ELF-1 (cell line): ENCODE measurements around the gene FIBP.
A peak's percentile ranks its signal among the peaks of the same experiment; 100 is the strongest.

ENCODE experiments used
- DNase-seq: peaks from one replicate; pipeline ENCODE4 v3.0.0-alpha.2; 2016; ENCODE audit warnings: low read depth, low spot score

Gene FIBP

GRCh38 chr11:65860278-65861164 lies 27.8 kb downstream of the FIBP start, which contains the start of gene MUS81:
MUS81 (plus strand) TSS chr11:65860433; CDS start chr11:65860754, 321 bp downstream.
- peak; percentile 99 for DNase-seq

DNA sequence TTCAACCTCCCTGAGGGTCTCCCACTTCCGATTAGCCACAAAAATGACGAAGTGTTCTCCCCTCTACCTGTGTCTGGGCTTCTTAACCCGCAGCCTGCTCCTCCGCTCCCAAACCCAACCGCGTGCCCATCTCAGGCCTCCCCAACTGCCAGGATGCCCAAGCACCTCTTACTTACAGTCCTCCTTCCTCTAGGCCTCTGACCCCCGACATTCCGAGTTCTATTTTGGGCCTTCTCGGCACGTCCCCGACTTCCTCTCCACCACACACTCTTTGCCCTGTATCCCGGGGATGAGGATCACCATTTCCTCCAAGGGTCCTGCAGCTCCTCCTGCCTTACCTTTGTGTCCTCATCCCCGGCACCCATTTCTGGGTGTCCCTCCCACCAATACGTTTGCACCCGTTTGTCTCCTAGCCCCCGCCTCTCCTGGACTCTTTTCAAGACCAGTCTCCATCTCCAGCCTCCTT lies 28.4 kb downstream of the FIBP start:
- DNase-seq: no peak

GRCh38 chr11:65859095-65859811 lies 29.0 kb downstream of the FIBP start:
- peak; percentile 99 for DNase-seq

DNA sequence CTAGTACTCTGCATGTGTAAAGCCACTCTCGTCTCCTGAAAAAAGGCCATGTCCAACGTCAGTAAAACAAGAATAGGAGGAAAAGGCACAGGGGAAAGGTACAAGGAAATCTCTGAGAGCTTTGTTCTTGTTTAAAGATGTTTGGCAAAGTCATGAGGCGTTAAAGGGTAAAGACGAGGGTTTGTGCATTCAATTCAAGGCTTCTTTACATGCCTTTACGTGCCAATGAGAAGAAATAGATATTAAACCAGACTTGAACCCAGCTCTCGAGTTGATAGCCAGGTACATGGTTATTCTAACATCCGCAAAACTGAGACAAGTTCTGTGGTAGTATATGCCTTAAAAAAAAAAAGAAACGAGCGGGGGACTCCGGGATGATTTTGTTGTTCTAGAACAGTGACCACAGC lies 29.6 kb downstream of the FIBP start:
- no peak for DNase-seq

- peak; percentile 99 for DNase-seq
These were observed 30.2 kb downstream of the FIBP start, which contains the start of gene CFL1 for GRCh38 chr11:65857853-65858680. CFL1 (minus strand) TSS chr11:65858180; CDS start chr11:65858099, 81 bp downstream.

DNA sequence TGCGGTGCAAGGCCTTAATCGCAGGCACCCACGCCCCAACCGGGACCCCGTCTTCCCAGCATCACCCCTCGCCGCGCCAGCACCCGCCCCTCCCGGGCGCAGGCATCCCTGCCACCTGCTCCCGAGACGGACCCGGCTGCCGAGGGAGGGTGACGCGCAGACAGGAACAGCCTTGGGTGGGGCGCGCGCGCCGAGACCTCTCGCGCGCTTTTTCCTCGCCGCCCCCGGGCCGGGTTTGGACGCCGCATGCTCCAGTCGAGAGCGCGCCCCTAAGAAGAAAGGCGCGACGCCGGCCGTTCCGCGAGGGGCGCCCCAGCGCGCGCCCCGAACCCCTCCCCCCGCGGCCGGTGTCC lies 30.8 kb downstream of the FIBP start:
- DNase-seq: no peak

DNA sequence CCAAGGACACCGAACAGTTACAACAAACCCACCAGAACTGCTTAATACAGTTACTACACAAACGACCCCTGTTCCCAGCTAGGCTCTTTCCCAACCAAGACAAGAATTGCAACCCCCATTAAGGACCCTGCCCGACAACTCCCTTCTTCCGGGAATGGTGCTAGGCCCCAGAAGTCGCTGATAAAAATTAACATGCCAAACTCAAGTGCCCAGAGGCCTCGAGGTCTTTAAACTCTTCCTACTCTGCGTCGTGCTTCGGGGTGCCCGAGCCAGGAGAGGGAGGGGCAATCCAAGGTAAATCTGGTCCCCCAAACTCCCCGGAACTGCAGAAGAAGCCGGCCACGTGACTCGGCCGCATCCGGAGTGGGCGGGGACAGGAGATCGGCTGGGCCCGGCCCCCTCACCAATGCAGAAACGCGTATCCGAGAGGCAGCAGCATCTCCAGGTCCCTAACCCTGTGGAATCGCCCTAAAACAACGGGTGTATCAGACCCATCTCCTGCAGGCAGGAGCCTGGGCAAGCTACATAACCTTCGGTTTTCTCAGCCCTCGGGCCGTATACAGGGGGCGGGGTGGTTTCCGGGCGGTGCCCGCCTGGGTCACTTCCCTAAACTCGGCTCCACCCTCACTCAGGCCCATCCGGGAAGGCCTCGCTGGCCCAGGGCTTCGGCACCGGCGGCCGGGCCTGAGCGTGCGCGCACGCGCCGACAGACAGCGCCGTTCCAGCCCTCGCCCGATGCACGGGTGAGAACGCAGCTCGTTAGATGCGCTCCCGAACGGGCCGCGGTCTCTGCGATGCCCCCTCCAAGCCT lies 31.4 kb downstream of the FIBP start:
- DNase-seq: peak; percentile 81

DNA sequence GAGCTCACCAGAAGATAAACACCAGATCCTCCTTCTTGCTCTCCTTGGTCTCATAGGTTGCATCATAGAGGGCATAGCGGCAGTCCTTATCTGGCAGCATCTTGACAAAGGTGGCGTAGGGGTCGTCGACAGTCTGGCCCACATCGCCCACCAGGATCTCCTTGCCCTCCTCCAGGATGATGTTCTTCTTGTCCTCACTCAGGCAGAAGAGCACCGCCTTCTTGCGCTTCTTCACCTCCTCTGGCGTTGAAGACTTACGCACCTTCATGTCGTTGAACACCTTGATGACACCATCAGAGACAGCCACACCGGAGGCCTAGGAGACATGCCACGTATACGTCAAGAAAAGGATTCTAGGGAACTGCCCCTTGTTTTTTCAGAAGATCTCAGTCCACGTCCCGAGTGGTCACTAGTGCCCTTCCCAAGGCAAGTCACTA lies 32.3 kb downstream of the FIBP start:
- DNase-seq: no peak

GRCh38 chr11:65854852-65855837 lies 33.1 kb downstream of the FIBP start:
- DNase-seq: no peak

- no peak for DNase-seq
These were observed 34.1 kb downstream of the FIBP start for GRCh38 chr11:65854161-65854592.

DNA sequence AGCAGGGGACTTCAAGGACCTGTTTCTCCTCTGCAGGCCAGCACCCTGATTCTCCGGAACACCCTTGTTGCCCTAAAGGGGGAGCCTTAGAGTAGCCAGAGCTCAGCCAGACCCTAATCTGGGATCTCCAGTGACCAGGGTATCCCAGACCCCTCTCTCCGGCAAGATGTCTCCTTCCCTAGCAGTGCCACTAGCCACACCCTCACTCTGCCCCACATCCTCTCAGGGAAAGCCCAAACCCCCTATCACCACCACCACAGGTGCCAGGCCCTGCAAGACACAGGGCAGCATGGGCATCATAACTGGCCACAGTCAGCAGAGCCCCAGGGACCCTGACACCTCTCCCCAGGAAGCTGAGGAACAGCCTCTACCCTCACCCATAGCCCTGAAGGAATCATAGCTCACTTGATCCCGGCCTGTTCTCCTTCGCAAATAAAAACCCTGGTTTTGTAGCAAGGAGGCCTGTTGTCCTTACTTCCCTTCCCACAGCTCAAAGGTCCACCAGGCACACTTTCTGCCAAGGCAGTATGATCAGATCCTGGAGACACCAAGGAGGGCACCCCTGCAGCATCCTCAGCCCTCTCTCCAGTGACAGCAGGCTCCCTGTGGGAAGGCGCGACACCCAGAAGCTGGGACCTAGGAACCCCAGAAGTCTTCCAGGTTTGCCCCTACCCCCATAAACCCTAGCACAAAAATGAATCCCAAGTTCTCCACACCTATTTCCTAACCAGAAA lies 34.9 kb downstream of the FIBP start:
- no peak for DNase-seq

- DNase-seq: peak; percentile 27
These were observed 35.6 kb downstream of the FIBP start for GRCh38 chr11:65852508-65853245.

DNA sequence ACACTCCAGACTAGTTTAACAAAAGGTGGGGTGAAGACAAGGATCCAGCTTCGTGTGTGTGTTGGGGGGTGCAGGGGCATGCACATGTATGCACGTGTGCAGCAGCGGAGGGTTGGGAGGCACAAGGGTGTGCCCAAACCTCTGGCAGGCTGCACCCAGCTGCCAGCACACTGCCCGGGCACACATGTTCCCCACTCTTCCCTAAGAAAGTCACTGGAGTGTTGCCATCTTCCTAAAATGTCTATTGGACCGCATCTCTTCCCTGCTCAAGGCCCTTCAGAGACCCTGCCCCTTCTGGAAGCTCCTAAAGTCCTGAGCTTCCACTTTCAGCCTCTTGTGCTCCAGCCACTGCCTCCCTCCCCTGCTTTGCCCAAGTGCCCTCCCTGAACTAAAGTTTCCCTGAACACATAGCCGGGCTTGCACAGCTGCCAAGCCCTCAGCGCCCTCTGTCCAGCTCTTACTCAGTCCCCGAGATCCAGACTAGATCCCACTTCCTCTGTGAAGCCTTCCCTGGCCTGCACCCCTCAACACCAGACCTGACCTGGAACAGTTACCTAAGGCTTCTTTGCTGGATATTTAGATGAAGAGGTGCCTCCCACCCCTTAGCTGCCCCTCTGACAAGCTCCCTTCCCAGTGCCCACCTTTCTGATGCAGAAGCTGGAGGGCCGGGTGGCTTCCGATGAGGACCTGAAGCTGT lies 36.3 kb downstream of the FIBP start:
- DNase-seq: peak; percentile 23

DNA sequence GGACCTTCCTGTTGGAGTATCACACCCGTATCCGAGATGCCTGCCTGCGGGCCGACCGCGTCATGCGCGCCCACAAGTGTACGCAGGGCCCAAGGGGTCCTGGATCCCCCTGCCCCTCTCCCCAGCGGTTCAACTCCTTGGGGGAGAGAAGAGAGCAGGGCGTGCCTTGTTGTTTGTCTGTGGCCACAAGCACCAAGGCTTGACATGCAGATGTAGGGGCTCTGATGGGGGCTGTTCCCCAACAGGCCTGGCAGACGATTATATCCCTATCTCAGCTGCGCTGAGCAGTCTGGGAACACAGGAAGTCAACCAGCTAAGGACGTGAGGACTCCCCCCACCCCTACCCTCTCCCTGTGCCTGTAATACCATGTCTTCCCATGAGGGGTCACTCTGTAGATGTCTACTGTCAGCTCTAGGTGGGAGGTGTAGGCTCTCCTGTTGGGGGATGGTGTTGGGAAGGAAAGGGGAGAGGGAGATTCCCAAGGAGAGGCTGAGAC lies 37.1 kb downstream of the FIBP start:
- DNase-seq: peak; percentile 91

DNA sequence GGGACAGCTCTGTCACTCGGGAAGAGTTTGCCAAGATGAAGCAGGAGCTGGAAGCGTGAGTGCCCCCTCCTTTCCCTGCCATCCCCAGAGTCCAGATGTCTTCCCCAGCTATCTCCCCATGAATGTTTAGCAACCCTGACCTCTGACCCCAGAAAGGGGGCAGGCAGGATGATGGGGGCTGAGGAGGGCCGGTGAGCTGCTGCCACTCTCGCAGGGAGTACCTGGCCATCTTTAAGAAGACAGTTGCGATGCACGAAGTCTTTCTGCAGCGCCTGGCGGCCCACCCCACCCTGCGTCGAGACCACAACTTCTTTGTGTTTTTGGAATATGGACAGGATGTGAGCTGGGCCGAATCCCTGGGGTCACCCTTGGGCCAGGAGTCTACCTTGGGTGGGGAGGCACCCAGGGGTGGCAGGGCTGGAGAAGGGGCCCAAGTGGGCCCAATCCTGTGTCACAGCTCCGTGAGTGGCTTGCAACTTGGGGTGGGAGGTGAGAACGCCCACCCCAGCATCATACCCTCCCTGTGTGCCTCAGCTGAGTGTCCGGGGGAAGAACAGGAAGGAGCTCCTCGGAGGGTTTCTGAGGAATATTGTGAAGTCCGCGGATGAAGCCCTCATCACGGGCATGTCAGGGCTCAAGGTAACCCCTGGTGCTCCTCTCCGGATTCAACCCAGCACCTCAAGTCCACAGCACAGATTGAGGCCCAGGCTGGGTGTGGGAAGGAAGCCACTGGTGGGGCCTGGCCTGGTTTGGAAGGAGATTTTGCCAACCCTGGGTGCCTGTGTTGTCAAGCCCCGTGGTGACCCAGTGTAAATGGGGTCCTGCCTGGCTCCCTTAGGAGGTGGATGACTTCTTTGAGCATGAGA lies 37.8 kb downstream of the FIBP start:
- peak; percentile 25 for DNase-seq

GRCh38 chr11:65849771-65850216 lies 38.5 kb downstream of the FIBP start:
- peak; percentile 14 for DNase-seq
